ENCODE measurements around the gene SEPTIN12.

The SEPTIN12 gene

GRCh38 chr16:4736546-4736945, 51.6 kb downstream of the SEPTIN12 start:
- no peak for ATAC-seq
- TF ChIP-seq ISL1 (CRISPR knock-in tag; IDR thresholded peaks at IDR 0.05) (no peak), PPARA (CRISPR knock-in tag; IDR thresholded peaks at IDR 0.05; ENCODE audit: borderline replicate concordance) (no peak), OSR1 (CRISPR knock-in tag; IDR thresholded peaks at IDR 0.05) (no peak), BACH2 (CRISPR knock-in tag; IDR thresholded peaks at IDR 0.05; ENCODE audit: borderline replicate concordance) (no peak), CREB5 (CRISPR knock-in tag; IDR thresholded peaks at IDR 0.05; ENCODE audit: low read depth) (no peak), POU6F1 (CRISPR knock-in tag; IDR thresholded peaks at IDR 0.05; ENCODE audit: borderline replicate concordance, low read depth) (no peak), ZNF565 (CRISPR knock-in tag; conservative IDR thresholded peaks at IDR 0.05; ENCODE audit: low read depth) (no peak), RARB (CRISPR knock-in tag; IDR thresholded peaks at IDR 0.05) (no peak), ZC3H10 (CRISPR knock-in tag; IDR thresholded peaks at IDR 0.05) (no peak)

- ATAC-seq = peak; percentile 81
- no peak for TF ChIP-seq OSR1 (CRISPR knock-in tag; IDR thresholded peaks at IDR 0.05)
- TF ChIP-seq CSDC2 (CRISPR knock-in tag; IDR thresholded peaks at IDR 0.05) = no peak
- TF ChIP-seq CREB5 (CRISPR knock-in tag; IDR thresholded peaks at IDR 0.05; ENCODE audit: low read depth) = no peak
- no peak for TF ChIP-seq ISL1 (CRISPR knock-in tag; IDR thresholded peaks at IDR 0.05)
- TF ChIP-seq CSRNP3 (CRISPR knock-in tag; IDR thresholded peaks at IDR 0.05) = no peak
- TF ChIP-seq ARNTL (CRISPR knock-in tag; IDR thresholded peaks at IDR 0.05; ENCODE audit: borderline replicate concordance, low read depth) = no peak
Observed at GRCh38 chr16:4734730-4735535, 53.2 kb downstream of the SEPTIN12 start.

GRCh38 chr16:4734063-4734729, 53.9 kb downstream of the SEPTIN12 start, which contains the start of the genes ANKS3 and DNAAF8:
ANKS3 (minus strand) TSS chr16:4734271; CDS start chr16:4730149, 4,122 bp downstream.
DNAAF8 (plus strand) TSS chr16:4734537; CDS start chr16:4736515, 1,978 bp downstream.
- TF ChIP-seq ISL1 (CRISPR knock-in tag; IDR thresholded peaks at IDR 0.05) = no peak
- no peak for TF ChIP-seq ZFP30 (CRISPR knock-in tag; IDR thresholded peaks at IDR 0.05)
- TF ChIP-seq TSHZ2 (CRISPR knock-in tag; IDR thresholded peaks at IDR 0.05) = no peak
- no peak for TF ChIP-seq TCF4 (CRISPR knock-in tag; IDR thresholded peaks at IDR 0.05; ENCODE audit: borderline replicate concordance)
- no peak for TF ChIP-seq ESRRG (CRISPR knock-in tag; IDR thresholded peaks at IDR 0.05)
- TF ChIP-seq ZFP3 (CRISPR knock-in tag; IDR thresholded peaks at IDR 0.05) = no peak
- no peak for TF ChIP-seq GLIS3 (CRISPR knock-in tag; IDR thresholded peaks at IDR 0.05)
- TF ChIP-seq OSR1 (CRISPR knock-in tag; IDR thresholded peaks at IDR 0.05) = no peak
- peak; percentile 98 for ATAC-seq

- peak; percentile 1 for ATAC-seq
- TF ChIP-seq ZFP3 (CRISPR knock-in tag; IDR thresholded peaks at IDR 0.05) (no peak), CSDC2 (CRISPR knock-in tag; IDR thresholded peaks at IDR 0.05) (no peak), SNAI2 (CRISPR knock-in tag; IDR thresholded peaks at IDR 0.05) (no peak), OSR1 (CRISPR knock-in tag; IDR thresholded peaks at IDR 0.05) (no peak), CREB5 (CRISPR knock-in tag; IDR thresholded peaks at IDR 0.05; ENCODE audit: low read depth) (no peak), ZFP30 (CRISPR knock-in tag; IDR thresholded peaks at IDR 0.05) (no peak), PATZ1 (CRISPR knock-in tag; IDR thresholded peaks at IDR 0.05; ENCODE audit: borderline replicate concordance) (no peak)
Observed at GRCh38 chr16:4733747-4734062, 54.4 kb downstream of the SEPTIN12 start.
